ENCODE data around the gene CES5A. TPM values are rescaled to one million over a fixed set of nuclear protein-coding genes. Genes with fewer than 3 reads are reported as not detected.

CES5A gene
- total and polyA plus RNA-seq, 2 of the 8 experiments (the other 6 are each of a cell fraction or from before 2014, with no cell fraction given) = not detected

DNA sequence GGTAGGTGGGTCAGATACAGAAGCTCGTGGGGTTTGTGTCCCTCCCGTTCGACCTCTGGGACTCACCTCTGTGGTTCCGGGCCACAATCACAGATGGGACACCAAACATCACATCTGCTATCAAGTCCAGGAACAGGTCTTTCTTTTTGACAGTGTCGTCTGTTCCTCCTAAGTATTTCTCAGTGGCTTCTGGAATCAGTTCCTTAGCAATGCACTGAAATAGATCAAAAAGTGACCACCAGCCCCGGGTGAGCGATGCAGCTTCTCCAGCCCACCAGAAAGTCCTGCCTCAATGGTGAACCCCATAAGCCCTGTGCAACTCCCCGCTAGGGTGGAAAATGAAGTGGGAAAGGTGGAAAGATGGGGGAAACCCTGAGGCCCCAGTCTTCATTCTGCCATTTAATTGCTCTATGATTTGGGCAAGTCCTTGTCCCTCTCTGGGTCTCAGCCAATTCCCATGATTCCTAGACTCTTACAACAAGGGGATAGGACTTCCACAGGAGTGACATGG is 64.7 kb downstream of the CES5A start:
- Histone ChIP-seq H3K4me2 (ENCODE audit: insufficient read depth in 1 of 2, low read depth in 2 of 2, low read length in 2 of 2) (no peak overlapping the region), H3K23me2 (ENCODE audit: low read depth, low read length) (no peaks in the 10 kb centered on the region; the same call in 1 of the 2 replicates), H3K9ac (replicated peaks in 1 of 4; ENCODE audit: extremely low read depth in 1 of 4, low read depth in 3 of 4, low read length in 3 of 4) (no peak overlapping the region), H3K36me3 (ENCODE audit: control insufficient read depth in 2 of 4, insufficient read depth in 4 of 4, low read length in 3 of 4) (no peaks in the 10 kb centered on the region), H2BK20ac (ENCODE audit: low read length) (no peak overlapping the region), H4K20me1 (replicated peaks in 1 of 2; ENCODE audit: control insufficient read depth in 1 of 2, insufficient read depth in 2 of 2, low read length in 2 of 2) (no peaks in the 10 kb centered on the region), H3K79me2 (ENCODE audit: control insufficient read depth in 1 of 2, insufficient read depth in 2 of 2, low read length in 2 of 2) (no peaks in the 10 kb centered on the region), H3K9me3 (ENCODE audit: insufficient read depth in 2 of 2, low read depth in 1 of 2, low read length in 1 of 2) (no peaks in the 10 kb centered on the region), H2BK12ac (ENCODE audit: low read depth, low read length) (no peak overlapping the region), H3K27me3 (replicated peaks in 1 of 4; ENCODE audit: control insufficient read depth in 3 of 4, extremely low read depth in 1 of 4, insufficient read depth in 3 of 4, low read length in 3 of 4) (no peaks in the 10 kb centered on the region; a peak in 1 of 7 replicates), H3K56ac (replicated peaks; ENCODE audit: insufficient read length, low read depth, low read length) (no peak overlapping the region), H2AFZ (ENCODE audit: low read length) (no peak overlapping the region), H2BK15ac (ENCODE audit: low read length) (no peak overlapping the region), H3K4ac (replicated peaks; ENCODE audit: insufficient read length, low read depth, low read length) (no peak overlapping the region), H3K14ac (ENCODE audit: insufficient read length) (no peak overlapping the region), H3K18ac (ENCODE audit: extremely low read depth, low read length) (no peak overlapping the region), H3K23ac (ENCODE audit: insufficient read length) (no peak overlapping the region), H3K79me1 (ENCODE audit: low read depth, low read length) (no peaks in the 10 kb centered on the region), H3K4me3 (ENCODE audit: extremely low read depth in 1 of 4, insufficient read depth in 2 of 4, low read depth in 3 of 4, low read length in 4 of 4) (no peak overlapping the region), H4K8ac (ENCODE audit: extremely low read depth, insufficient read depth, low read length) (no peak overlapping the region), H2BK5ac (ENCODE audit: low read depth, low read length) (no peak overlapping the region), H2BK120ac (replicated peaks; ENCODE audit: low read depth, low read length) (no peak overlapping the region), H3K27ac (ENCODE audit: low read depth, low read length) (no peak overlapping the region), H4K5ac (ENCODE audit: insufficient read length, low read depth, low read length) (no peak overlapping the region), H4K91ac (replicated peaks; ENCODE audit: insufficient read length, low read length) (no peak overlapping the region), H2AK5ac (ENCODE audit: low read depth, low read length) (no peak overlapping the region), H3K4me1 (replicated peaks in 1 of 4; ENCODE audit: control insufficient read depth in 3 of 4, insufficient read depth in 4 of 4, low read length in 3 of 4) (peaks cover 0 to 7% (median under 1%) of the 10 kb centered on the region in 4 experiments; a peak in 2 of 7 replicates)
- ChIA-PET POLR2A (ENCODE audit: partially characterized antibody) (no interaction called here), CTCF (ENCODE audit: partially characterized antibody) (no interaction called here)
- 91% methylated on average over 7 of the region's 8 CpGs; no CpG with 5 or more reads in 1 of the 2 experiments for WGBS, 2 experiments (ENCODE audit: extremely low coverage in 1 of 2, insufficient coverage in 1 of 2, insufficient read length in 1 of 2, insufficient replicate concordance in 2 of 2, low coverage in 1 of 2, low lambda C conversion rate in 2 of 2, missing lambda C conversion rate in 1 of 2)
- DNase-seq (ENCODE audit: low read depth in 1 of 2, low spot score in 2 of 2) (no peak), FAIRE-seq (no peak)
- TF ChIP-seq SP1 (IDR thresholded peaks at IDR 0.05; ENCODE audit: low read depth, low read length) (no peak), SAP30 (IDR thresholded peaks at IDR 0.05; ENCODE audit: insufficient read depth, insufficient replicate concordance, low read length) (no peak), JUN (IDR thresholded peaks at IDR 0.05; ENCODE audit: low read depth, low read length) (no peak), TAF1 (IDR thresholded peaks at IDR 0.05; ENCODE audit: low read depth, low read length) (no peak), TEAD4 (IDR thresholded peaks at IDR 0.05; ENCODE audit: low read depth, low read length) (no peak), KDM4A (IDR thresholded peaks at IDR 0.05; ENCODE audit: low read depth, low read length, severe bottlenecking) (no peak), SP4 (IDR thresholded peaks at IDR 0.05; ENCODE audit: low read length) (no peak), RBBP5 (IDR thresholded peaks at IDR 0.05; ENCODE audit: borderline replicate concordance, low read depth, low read length) (no peak), CBX8 (IDR thresholded peaks at IDR 0.05; ENCODE audit: borderline replicate concordance, low read depth, low read length) (no peak), ASH2L (IDR thresholded peaks at IDR 0.05; ENCODE audit: low read length) (no peak)
- TF ChIP-seq, protein P1, sequence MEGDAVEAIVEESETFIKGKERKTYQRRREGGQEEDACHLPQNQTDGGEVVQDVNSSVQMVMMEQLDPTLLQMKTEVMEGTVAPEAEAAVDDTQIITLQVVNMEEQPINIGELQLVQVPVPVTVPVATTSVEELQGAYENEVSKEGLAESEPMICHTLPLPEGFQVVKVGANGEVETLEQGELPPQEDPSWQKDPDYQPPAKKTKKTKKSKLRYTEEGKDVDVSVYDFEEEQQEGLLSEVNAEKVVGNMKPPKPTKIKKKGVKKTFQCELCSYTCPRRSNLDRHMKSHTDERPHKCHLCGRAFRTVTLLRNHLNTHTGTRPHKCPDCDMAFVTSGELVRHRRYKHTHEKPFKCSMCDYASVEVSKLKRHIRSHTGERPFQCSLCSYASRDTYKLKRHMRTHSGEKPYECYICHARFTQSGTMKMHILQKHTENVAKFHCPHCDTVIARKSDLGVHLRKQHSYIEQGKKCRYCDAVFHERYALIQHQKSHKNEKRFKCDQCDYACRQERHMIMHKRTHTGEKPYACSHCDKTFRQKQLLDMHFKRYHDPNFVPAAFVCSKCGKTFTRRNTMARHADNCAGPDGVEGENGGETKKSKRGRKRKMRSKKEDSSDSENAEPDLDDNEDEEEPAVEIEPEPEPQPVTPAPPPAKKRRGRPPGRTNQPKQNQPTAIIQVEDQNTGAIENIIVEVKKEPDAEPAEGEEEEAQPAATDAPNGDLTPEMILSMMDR (IDR thresholded peaks at IDR 0.05; ENCODE audit: control extremely low read depth in 1 of 3, insufficient read depth in 1 of 3, low read depth in 1 of 3, low read length in 3 of 3) = no peak

Measured in H1 (cell line).